Activated naive CD8-positive, alpha-beta T cell treated with anti-CD3 and anti-CD28 coated beads, Interleukin-2, amount 10 ng/mL, durations not matched to agents 7 days and 5 days (primary cell): ENCODE data around the gene CCL4. TPM values are rescaled to one million over a fixed set of nuclear protein-coding genes. Genes with fewer than 3 reads are reported as not detected.
"Not testable (repeated sequence)": the region's sequence is repeated elsewhere in the genome, so short reads cannot be mapped to it uniquely, and the experiment has no call there.

Source experiments
- ATAC-seq: fragments of 150-1000 bp; cut with Tn5 transposase; one replicate; pipeline ENCODE4 v1.10.0; 2021; ENCODE audit warnings: low read depth, moderate library complexity
- POLR2A ChIA-PET: fragments of 350-600 bp; sonication (Branson Sonifier 250); formaldehyde crosslinking; loops from one replicate; lab custom pipeline; 2021; ENCODE audit warnings: antibody characterized with exemption; lab: Charles Lee
- DNase-seq: peaks from one replicate; pipeline ENCODE4 v3.0.0; 2021
- H3K27ac Mint-ChIP-seq: one replicate; pipeline ENCODE4 v1.8.0; 2022; ENCODE audit warnings: mild to moderate bottlenecking, mixed read lengths
- H3K27me3 Mint-ChIP-seq: one replicate; pipeline ENCODE4 v1.8.0; 2022; ENCODE audit warnings: mild to moderate bottlenecking, moderate library complexity, mixed read lengths
- H3K36me3 Mint-ChIP-seq: one replicate; pipeline ENCODE4 v1.8.0; 2021; ENCODE audit warnings: mild to moderate bottlenecking, mixed read lengths
- H3K4me1 Mint-ChIP-seq: one replicate; pipeline ENCODE4 v1.8.0; 2021; ENCODE audit warnings: mixed read lengths
- H3K4me3 Mint-ChIP-seq: one replicate; pipeline ENCODE4 v1.8.0; 2022; ENCODE audit warnings: mild to moderate bottlenecking, moderate library complexity, mixed read lengths
- H3K9me3 Mint-ChIP-seq: one replicate; pipeline ENCODE4 v1.8.0; 2021; ENCODE audit warnings: mixed read lengths
- total RNA-seq, 2 experiments: library from RNA; stranded (reverse); gene quantifications; one replicate each; pipeline ENCODE4 v1.2.3, GENCODE V29; 2021

Gene CCL4
- total RNA-seq, 2 experiments from 2014 or later: 12.2 to 14.8 TPM

DNA sequence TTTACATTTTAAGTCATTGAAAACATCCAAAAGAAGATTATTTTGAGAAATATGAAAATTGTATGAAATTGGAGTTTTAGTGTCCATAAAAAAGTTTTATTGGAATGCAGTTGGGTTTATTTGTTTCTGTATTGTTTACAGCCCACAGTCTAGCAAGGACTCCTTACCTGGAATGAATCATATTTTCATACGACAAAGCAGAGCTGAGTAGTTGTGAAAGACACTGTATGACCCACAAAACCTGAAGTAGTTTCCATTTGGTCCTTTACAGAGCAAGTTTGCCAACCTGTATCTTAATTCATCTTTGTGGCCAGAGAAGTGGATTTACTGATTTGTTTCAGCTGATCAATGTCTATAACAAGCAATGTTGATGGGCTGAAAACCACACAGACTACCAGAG, 29.3 kb upstream of the CCL4 start:
- DNase-seq (no peak), ATAC-seq (no peak)
- H3K36me3 Mint-ChIP-seq: no peaks in the 10 kb centered on the region
- H3K27ac Mint-ChIP-seq: no peak overlapping the region
- no peak overlapping the region for H3K4me3 Mint-ChIP-seq
- H3K4me1 Mint-ChIP-seq: peaks cover 5% of the 10 kb centered on the region
- no peaks in the 10 kb centered on the region for H3K9me3 Mint-ChIP-seq
- H3K27me3 Mint-ChIP-seq: peaks cover 30% of the 10 kb centered on the region
- POLR2A ChIA-PET: no interaction called here

DNA sequence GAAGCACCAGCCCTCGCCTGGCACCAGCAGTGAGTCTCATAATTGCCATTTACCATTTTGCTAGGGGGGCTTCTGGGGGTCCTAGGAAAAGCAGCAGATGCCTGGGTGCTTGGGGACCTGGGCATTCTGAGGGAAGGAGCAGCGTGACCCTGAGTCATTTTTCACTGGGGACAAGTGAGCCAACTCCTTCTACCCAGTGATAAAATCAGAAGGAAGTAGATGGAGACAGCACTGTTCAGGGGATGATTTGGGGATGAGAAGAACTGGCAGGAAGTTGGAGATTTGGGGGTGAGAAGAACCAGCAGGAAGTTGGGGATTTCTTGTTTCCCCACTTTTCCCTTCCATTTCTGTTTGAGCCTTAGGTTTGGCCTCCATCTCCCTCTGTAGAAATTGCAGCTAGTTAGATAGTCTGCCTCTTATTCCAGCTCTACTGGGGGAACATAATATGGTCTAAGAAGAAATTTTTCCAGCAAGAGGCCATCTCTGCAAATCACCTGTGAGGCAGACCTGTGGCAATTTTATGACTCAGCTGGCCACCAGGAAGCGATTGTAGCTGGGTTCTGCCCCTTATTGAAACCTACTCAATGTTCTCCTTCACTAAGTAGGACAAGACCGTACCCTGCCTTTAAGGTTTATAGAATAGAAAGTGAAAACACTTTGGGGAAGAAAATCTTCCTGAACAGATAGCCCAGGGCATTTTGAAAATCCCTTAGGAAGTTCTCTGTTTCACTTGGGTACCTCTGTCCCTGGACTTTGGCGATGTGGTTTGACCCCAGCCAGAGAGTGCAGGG, 21.8 kb upstream of the CCL4 start:
- Mint-ChIP-seq H3K27ac (peak overlapping the region; percentile 81), H3K4me3 (peak overlapping the region; percentile 64), H3K4me1 (peaks cover 26% of the 10 kb centered on the region)
- DNase-seq, H3K36me3 Mint-ChIP-seq, H3K27me3 Mint-ChIP-seq, H3K9me3 Mint-ChIP-seq, ATAC-seq: not testable (repeated sequence)
- POLR2A ChIA-PET: interaction anchor here (0.6 kb wide), 1 partner anchor 199 kb away, joined by 3 read pairs; no protein-coding TSS in a partner anchor

- H3K4me3 Mint-ChIP-seq: peak overlapping the region; percentile 64
- POLR2A ChIA-PET: interaction anchor here (0.6 kb wide), 1 partner anchor 231 kb away, joined by 4 read pairs; no protein-coding TSS in a partner anchor
- not testable (repeated sequence) for H3K36me3 Mint-ChIP-seq, H3K9me3 Mint-ChIP-seq, H3K27me3 Mint-ChIP-seq
- H3K4me1 Mint-ChIP-seq: peaks cover 26% of the 10 kb centered on the region
- peak overlapping the region; percentile 81 for H3K27ac Mint-ChIP-seq
- ATAC-seq (peak; percentile 80), DNase-seq (peak; percentile 52)
Observed at GRCh38 chr17:36082482-36083120, 21.0 kb upstream of the CCL4 start.

DNA sequence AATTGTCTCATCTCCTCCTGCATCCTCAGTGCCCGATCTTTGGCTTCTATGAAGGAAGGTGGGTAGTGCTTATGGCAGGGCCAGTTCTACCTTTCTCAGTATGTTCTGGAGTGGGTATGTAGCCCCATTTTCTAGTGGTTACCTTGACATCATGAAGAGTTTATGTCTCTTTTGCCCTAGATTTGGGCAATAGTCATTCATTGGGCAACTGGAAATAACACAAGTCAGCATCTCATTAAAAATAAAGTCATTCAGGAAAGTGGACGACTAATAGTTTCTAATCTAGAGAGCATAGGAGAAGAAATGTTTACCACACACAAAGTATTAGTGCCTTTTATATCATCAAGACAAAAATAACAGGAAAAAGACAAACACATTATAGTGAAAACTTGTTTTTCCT, 19.9 kb upstream of the CCL4 start:
- DNase-seq, H3K36me3 Mint-ChIP-seq, ATAC-seq, H3K27ac Mint-ChIP-seq, H3K4me3 Mint-ChIP-seq, POLR2A ChIA-PET, H3K9me3 Mint-ChIP-seq: not testable (repeated sequence)
- peaks cover 12% of the 10 kb centered on the region for H3K27me3 Mint-ChIP-seq
- peaks cover 26% of the 10 kb centered on the region for H3K4me1 Mint-ChIP-seq

DNA sequence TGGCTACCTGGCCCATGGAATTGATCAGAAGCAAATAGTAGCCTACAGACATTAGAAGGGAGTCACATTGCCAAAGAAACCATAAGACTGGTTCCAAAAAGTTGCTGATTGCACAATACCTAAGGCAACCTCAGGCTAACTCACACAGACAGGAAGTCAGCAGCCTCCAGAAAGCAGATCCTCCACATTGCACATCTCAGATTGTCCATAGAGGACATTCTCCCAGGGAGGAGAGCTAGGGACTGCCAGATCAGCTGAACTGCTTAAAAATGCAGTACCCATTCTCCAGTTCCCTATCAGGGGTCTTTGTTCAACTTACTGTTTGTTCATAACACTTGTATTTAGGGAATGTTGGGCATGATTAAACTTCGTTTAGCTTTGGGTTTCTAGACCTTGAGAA, 17.9 kb upstream of the CCL4 start:
- Mint-ChIP-seq H3K27me3 (peaks cover 19% of the 10 kb centered on the region), H3K27ac (no peak overlapping the region), H3K36me3 (no peaks in the 10 kb centered on the region), H3K4me3 (no peak overlapping the region), H3K4me1 (peaks cover 42% of the 10 kb centered on the region), H3K9me3 (no peaks in the 10 kb centered on the region)
- DNase-seq (no peak), ATAC-seq (no peak)
- POLR2A ChIA-PET: no interaction called here

- H3K4me1 Mint-ChIP-seq: peaks cover 43% of the 10 kb centered on the region
- no peaks in the 10 kb centered on the region for H3K9me3 Mint-ChIP-seq
- H3K36me3 Mint-ChIP-seq: no peaks in the 10 kb centered on the region
- POLR2A ChIA-PET: interaction anchor here (0.6 kb wide), 1 partner anchor 110 kb away, joined by 3 read pairs; no protein-coding TSS in a partner anchor
- no peak for ATAC-seq
- H3K27me3 Mint-ChIP-seq: peaks cover 23% of the 10 kb centered on the region
- H3K4me3 Mint-ChIP-seq: no peak overlapping the region
- no peak overlapping the region for H3K27ac Mint-ChIP-seq
- no peak for DNase-seq
Observed at GRCh38 chr17:36086791-36087190, 16.8 kb upstream of the CCL4 start.

GRCh38 chr17:36087471-36087870, 16.2 kb upstream of the CCL4 start:
- H3K4me3 Mint-ChIP-seq, H3K27ac Mint-ChIP-seq: not testable (repeated sequence)
- POLR2A ChIA-PET: interaction anchor here (0.6 kb wide), 1 partner anchor 109 kb away, joined by 3 read pairs; no protein-coding TSS in a partner anchor

GRCh38 chr17:36087897-36088572, 15.6 kb upstream of the CCL4 start:
- H3K36me3 Mint-ChIP-seq: not testable (repeated sequence)
- POLR2A ChIA-PET: interaction anchor here (0.7 kb wide), 1 partner anchor 10 kb away, joined by 3 read pairs; no protein-coding TSS in a partner anchor

More at GRCh38 chr17:36087471-36087870, 16.2 kb upstream of the CCL4 start:
- H3K36me3 Mint-ChIP-seq, H3K9me3 Mint-ChIP-seq, DNase-seq, ATAC-seq: not testable (repeated sequence)
- Mint-ChIP-seq H3K27me3 (peaks cover 24% of the 10 kb centered on the region), H3K4me1 (peaks cover 37% of the 10 kb centered on the region)

DNA sequence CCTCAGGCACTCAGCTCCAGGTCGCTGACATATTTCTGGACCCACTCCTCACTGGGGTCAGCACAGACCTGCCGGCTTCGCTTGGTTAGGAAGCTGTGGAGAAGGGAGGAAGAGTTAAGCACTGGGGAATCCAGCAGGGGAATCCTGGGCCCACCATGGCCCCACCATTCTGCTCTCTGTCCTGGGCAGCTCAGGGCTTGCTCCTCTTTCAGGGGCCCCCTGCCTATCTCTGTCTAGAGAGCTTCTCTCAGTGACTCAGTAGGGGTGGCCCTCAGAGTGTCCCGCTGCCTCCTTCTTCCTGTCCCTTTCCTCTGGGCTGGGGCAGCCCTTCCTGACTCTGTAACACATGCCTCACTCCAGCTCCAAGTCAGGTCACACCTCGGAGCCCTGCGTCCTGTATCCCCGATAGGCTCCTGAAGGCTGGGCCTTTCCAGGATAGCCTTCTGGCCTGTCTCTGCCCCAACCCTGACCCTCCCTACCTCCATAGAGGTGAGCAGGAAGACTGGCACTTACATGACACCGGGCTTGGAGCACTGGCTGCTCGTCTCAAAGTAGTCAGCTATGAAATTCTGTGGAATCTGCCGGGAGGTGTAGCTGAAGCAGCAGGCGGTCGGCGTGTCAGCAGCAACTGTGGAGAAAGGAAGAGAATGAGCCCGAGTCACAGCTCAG, 14.8 kb upstream of the CCL4 start:
- H3K36me3 Mint-ChIP-seq: no peaks in the 10 kb centered on the region
- no peak overlapping the region for H3K27ac Mint-ChIP-seq
- H3K9me3 Mint-ChIP-seq: no peaks in the 10 kb centered on the region
- peaks cover 29% of the 10 kb centered on the region for H3K4me1 Mint-ChIP-seq
- H3K27me3 Mint-ChIP-seq: peaks cover 31% of the 10 kb centered on the region
- no peak overlapping the region for H3K4me3 Mint-ChIP-seq
- DNase-seq: no peak
- no peak for ATAC-seq
- POLR2A ChIA-PET: interaction anchor here (0.7 kb wide), 1 partner anchor 11 kb away, joined by 3 read pairs; no protein-coding TSS in a partner anchor

More at GRCh38 chr17:36087897-36088572, 15.6 kb upstream of the CCL4 start:
- Mint-ChIP-seq H3K27me3 (peaks cover 24% of the 10 kb centered on the region), H3K4me1 (peaks cover 33% of the 10 kb centered on the region)
- H3K4me3 Mint-ChIP-seq, ATAC-seq, DNase-seq, H3K27ac Mint-ChIP-seq, H3K9me3 Mint-ChIP-seq: not testable (repeated sequence)

DNA sequence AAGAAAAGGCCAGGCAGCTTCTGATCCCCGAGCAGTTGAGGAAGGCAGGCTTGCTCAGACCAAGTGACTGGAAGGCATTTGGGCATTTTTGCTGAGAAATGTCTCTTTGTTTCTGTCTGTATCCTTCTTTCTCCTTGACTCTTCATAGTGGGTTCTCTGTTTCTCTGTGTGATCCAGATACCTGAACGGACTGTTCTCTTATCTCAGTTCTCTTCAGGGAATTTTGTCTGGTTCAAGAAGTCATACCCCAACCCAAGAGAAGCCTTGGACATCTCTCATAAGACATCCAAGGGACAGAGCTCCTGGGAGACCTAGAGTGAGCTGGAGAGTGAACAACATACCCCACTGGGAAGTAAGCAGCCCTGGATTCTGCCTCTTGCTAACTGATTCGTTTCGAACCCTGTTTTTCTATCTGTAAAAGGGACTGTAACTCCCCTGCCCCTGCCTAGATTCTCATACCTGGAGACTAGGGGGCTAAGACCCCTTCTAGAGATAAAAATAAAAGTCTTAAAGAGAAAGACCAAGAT, 14.2 kb upstream of the CCL4 start:
- DNase-seq (no peak), ATAC-seq (no peak)
- POLR2A ChIA-PET: no interaction called here
- Mint-ChIP-seq H3K4me3 (no peak overlapping the region), H3K27me3 (peaks cover 33% of the 10 kb centered on the region), H3K36me3 (no peaks in the 10 kb centered on the region), H3K4me1 (peaks cover 28% of the 10 kb centered on the region), H3K27ac (peak overlapping the region; percentile 56), H3K9me3 (no peaks in the 10 kb centered on the region)

GRCh38 chr17:36089888-36090836, 13.5 kb upstream of the CCL4 start, which contains the start of gene CCL3:
CCL3 (minus strand) TSS chr17:36090143; CDS start chr17:36090058, 85 bp downstream.
- ATAC-seq (peak; percentile 32), DNase-seq (peak; percentile 36)
- POLR2A ChIA-PET: no interaction called here
- Mint-ChIP-seq H3K4me3 (peak within 1 kb of the TSS; percentile 59), H3K27ac (peak within 1 kb of the TSS; percentile 56), H3K9me3 (no peaks in the 10 kb centered on the region), H3K36me3 (no peaks in the 10 kb centered on the region), H3K4me1 (peaks cover 30% of the 10 kb centered on the region), H3K27me3 (peaks cover 33% of the 10 kb centered on the region)

- POLR2A ChIA-PET: no interaction called here
- ATAC-seq (peak; percentile 28), DNase-seq (no peak)
- no peak overlapping the region for H3K4me3 Mint-ChIP-seq
- H3K4me1 Mint-ChIP-seq: peaks cover 29% of the 10 kb centered on the region
- H3K27ac Mint-ChIP-seq: no peak overlapping the region
- H3K9me3 Mint-ChIP-seq: no peaks in the 10 kb centered on the region
- no peaks in the 10 kb centered on the region for H3K36me3 Mint-ChIP-seq
- H3K27me3 Mint-ChIP-seq: peaks cover 29% of the 10 kb centered on the region
Observed at GRCh38 chr17:36092230-36092629, 11.4 kb upstream of the CCL4 start.
